GM23338 (cell line): ENCODE data around the gene AOPEP. TPM values are rescaled to one million over a fixed set of nuclear protein-coding genes. Genes with fewer than 3 reads are reported as not detected.

Experiments
- ATAC-seq: fragments of 200-7000 bp; cut with Tn5 transposase; 3 replicates; pipeline ENCODE4 v1.9.1; 2020
- DNase-seq: peaks from one replicate; pipeline ENCODE4 v3.0.0-alpha.2; 2015; ENCODE audit warnings: low spot score
- H2AFZ ChIP-seq: fragments of 200-600 bp; sonication (generic); 2 replicates; pipeline ENCODE4 v1.8.0; 2016; ENCODE audit warnings: antibody characterized with exemption, mild to moderate bottlenecking, moderate library complexity
- H3F3A ChIP-seq: fragments of 200-600 bp; sonication (generic); replicated peaks from 2 replicates; pipeline ENCODE4 v1.8.0; 2017; ENCODE audit warnings: antibody characterized with exemption, mixed run types, low read depth
- H3K27ac ChIP-seq: fragments of 200-600 bp; sonication (generic); 2 replicates; pipeline ENCODE4 v1.6.1; 2016; ENCODE audit warnings: low read depth
- H3K27me3 ChIP-seq: fragments of 200-600 bp; sonication (generic); 2 replicates; pipeline ENCODE4 v1.8.0; 2016; ENCODE audit warnings: mild to moderate bottlenecking, mixed run types, moderate library complexity; ENCODE audit not compliant: insufficient read depth
- H3K36me3 ChIP-seq: fragments of 200-600 bp; sonication (generic); 2 replicates; pipeline ENCODE4 v1.8.0; 2016; ENCODE audit warnings: mild to moderate bottlenecking; ENCODE audit not compliant: insufficient read depth
- H3K4me1 ChIP-seq: fragments of 200-600 bp; sonication (generic); 2 replicates; pipeline ENCODE4 v1.8.0; 2016; ENCODE audit warnings: mild to moderate bottlenecking, moderate library complexity; ENCODE audit not compliant: insufficient read depth
- H3K4me2 ChIP-seq: fragments of 200-600 bp; sonication (generic); 2 replicates; pipeline ENCODE4 v1.7.1; 2017; ENCODE audit warnings: mixed run types
- H3K4me3 ChIP-seq: fragments of 200-600 bp; sonication (generic); 2 replicates; pipeline ENCODE4 v1.6.1; 2016; ENCODE audit warnings: mixed run types
- H3K79me2 ChIP-seq: fragments of 200-600 bp; sonication (generic); replicated peaks from 2 replicates; pipeline ENCODE4 v1.8.0; 2017; ENCODE audit warnings: mild to moderate bottlenecking; ENCODE audit not compliant: insufficient read depth
- H3K9me2 ChIP-seq: fragments of 200-600 bp; sonication (generic); 2 replicates; pipeline ENCODE4 v1.8.0; 2017; ENCODE audit not compliant: insufficient read depth
- H4K20me1 ChIP-seq: fragments of 200-600 bp; sonication (generic); replicated peaks from 2 replicates; pipeline ENCODE4 v1.8.0; 2017; ENCODE audit warnings: mild to moderate bottlenecking; ENCODE audit not compliant: insufficient read depth
- H3K27ac Mint-ChIP-seq: 2 replicates; pipeline ENCODE4 v1.8.0; 2020; ENCODE audit warnings: inconsistent platforms, mild to moderate bottlenecking, moderate library complexity, mixed read lengths
- H3K27me3 Mint-ChIP-seq: 3 replicates; pipeline ENCODE4 v1.8.0; 2022; ENCODE audit warnings: low read depth, mild to moderate bottlenecking, moderate library complexity, mixed read lengths, inconsistent platforms; ENCODE audit not compliant: insufficient read depth, poor library complexity
- H3K36me3 Mint-ChIP-seq: 3 replicates; pipeline ENCODE4 v1.8.0; 2021; ENCODE audit warnings: low read depth, mild to moderate bottlenecking, inconsistent platforms, moderate library complexity, mixed read lengths
- H3K4me1 Mint-ChIP-seq: 3 replicates; pipeline ENCODE4 v1.8.0; 2020; ENCODE audit warnings: mild to moderate bottlenecking, inconsistent platforms, mixed read lengths
- H3K4me3 Mint-ChIP-seq: 3 replicates; pipeline ENCODE4 v1.8.0; 2021; ENCODE audit warnings: moderate library complexity, mild to moderate bottlenecking, inconsistent platforms, mixed read lengths
- H3K9me3 Mint-ChIP-seq: 3 replicates; pipeline ENCODE4 v1.8.0; 2020; ENCODE audit warnings: moderate library complexity, mild to moderate bottlenecking, inconsistent platforms, mixed read lengths
- CREB1 ChIP-seq: fragments of 250-450 bp; sonication (Bioruptor Pico); IDR thresholded peaks from 2 replicates; pipeline ENCODE4 v1.5.0; 2020; ENCODE audit warnings: low read depth, mild to moderate bottlenecking, moderate library complexity
- ETS1 ChIP-seq: IDR thresholded peaks from 2 replicates; pipeline ENCODE4 v1.6.1; 2016; ENCODE audit warnings: antibody characterized with exemption
- EZH2 ChIP-seq: fragments of 200-600 bp; sonication (generic); IDR thresholded peaks from one replicate; pipeline ENCODE4 v1.8.0; 2017; ENCODE audit warnings: antibody characterized with exemption, mild to moderate bottlenecking, low read depth; ENCODE audit not compliant: unreplicated experiment
- EZH2phosphoT487 ChIP-seq: fragments of 200-600 bp; sonication (generic); IDR thresholded peaks from one replicate; pipeline ENCODE4 v1.8.1; 2018; ENCODE audit warnings: antibody characterized with exemption; ENCODE audit not compliant: unreplicated experiment
- JUNB ChIP-seq: IDR thresholded peaks from one replicate; pipeline ENCODE4 v1.6.1; 2016; ENCODE audit warnings: antibody characterized with exemption; ENCODE audit not compliant: unreplicated experiment
- NANOG ChIP-seq: IDR thresholded peaks from 2 replicates; pipeline ENCODE4 v1.6.1; 2016; ENCODE audit warnings: antibody characterized with exemption, borderline replicate concordance
- POLR2AphosphoS5 ChIP-seq: IDR thresholded peaks from 2 replicates; pipeline ENCODE4 v1.6.1; 2016; ENCODE audit warnings: antibody characterized with exemption, low read depth
- REST ChIP-seq: IDR thresholded peaks from one replicate; pipeline ENCODE4 v1.6.1; 2018; ENCODE audit warnings: antibody characterized with exemption; ENCODE audit not compliant: unreplicated experiment
- STAT1 ChIP-seq: IDR thresholded peaks from one replicate; pipeline ENCODE4 v1.6.1; 2016; ENCODE audit warnings: antibody characterized with exemption; ENCODE audit not compliant: unreplicated experiment
- ZNF114 ChIP-seq: fragments of 250-450 bp; sonication (Bioruptor Pico); IDR thresholded peaks from 2 replicates; pipeline ENCODE4 v1.5.0; 2020; ENCODE audit warnings: mild to moderate bottlenecking, moderate library complexity
- ZNF331 ChIP-seq: fragments of 250-450 bp; sonication (Bioruptor Pico); IDR thresholded peaks from 2 replicates; pipeline ENCODE4 v1.5.0; 2020; ENCODE audit warnings: low read depth, mild to moderate bottlenecking, moderate library complexity
- ZNF462 ChIP-seq: fragments of 250-450 bp; sonication (Bioruptor Pico); IDR thresholded peaks from 2 replicates; pipeline ENCODE4 v1.5.0; 2020; ENCODE audit warnings: mild to moderate bottlenecking, moderate library complexity
- polyA plus RNA-seq: library from polyadenylated mRNA; unstranded; fragments of >200 nt; fragmentation: Nextera tagmentation; extraction: Ambion mirVana; gene quantifications from 2 replicates; pipeline ENCODE4 v1.2.1, GENCODE V29; 2016
- total RNA-seq: library from RNA; depleted of rRNA; stranded (reverse); fragments of >200 nt; shearing (Covaris generic); gene quantifications from 2 replicates; pipeline ENCODE4 v1.2.3, GENCODE V29; 2014
- TF ChIP-seq, protein P1 (sequence below), 2 experiments: fragments of 200-600 bp in 1 of 2; sonication (generic) in 1 of 2; conservative IDR thresholded peaks; 2 replicates each; pipeline versions ENCODE4 v1.5.1 to v1.6.1; 2016 to 2017; ENCODE audit warnings: antibody characterized with exemption in 2 of 2, low read depth in 2 of 2, mild to moderate bottlenecking in 2 of 2, moderate library complexity in 1 of 2

AOPEP gene
- total and polyA plus RNA-seq, 2 experiments from 2014 or later: 7.0 to 16.5 TPM

- Histone ChIP-seq H3F3A (no peaks in the 10 kb centered on the region), H4K20me1 (no peaks in the 10 kb centered on the region), H3K79me2 (no peaks in the 10 kb centered on the region), H2AFZ (no peak overlapping the region), H3K4me1 (0 out of 2 replicates have a peak, but pooled peaks cover 4% of the 10 kb centered on the region), H3K4me2 (no peak overlapping the region), H3K9me2 (no peaks in the 10 kb centered on the region; the same call in 1 of the 2 replicates), H3K36me3 (no peaks in the 10 kb centered on the region), H3K27ac (no peak overlapping the region), H3K27me3 (no peaks in the 10 kb centered on the region), H3K4me3 (no peak overlapping the region)
- DNase-seq (no peak), ATAC-seq (no peak)
- Mint-ChIP-seq H3K27me3 (no peaks in the 10 kb centered on the region), H3K27ac (no peak overlapping the region), H3K9me3 (no peaks in the 10 kb centered on the region), H3K4me3 (no peak overlapping the region), H3K36me3 (no peaks in the 10 kb centered on the region), H3K4me1 (peaks cover 17% of the 10 kb centered on the region; the same call in 2 of the 3 replicates)
- TF ChIP-seq STAT1 (no peak), EZH2 (no peak), REST (no peak), JUNB (no peak), NANOG (no peak), ZNF462 (CRISPR knock-in tag) (no peak), ETS1 (no peak), EZH2phosphoT487 (no peak), ZNF114 (CRISPR knock-in tag) (no peak), ZNF331 (no peak), CREB1 (no peak), POLR2AphosphoS5 (no peak)
- TF ChIP-seq, protein P1, sequence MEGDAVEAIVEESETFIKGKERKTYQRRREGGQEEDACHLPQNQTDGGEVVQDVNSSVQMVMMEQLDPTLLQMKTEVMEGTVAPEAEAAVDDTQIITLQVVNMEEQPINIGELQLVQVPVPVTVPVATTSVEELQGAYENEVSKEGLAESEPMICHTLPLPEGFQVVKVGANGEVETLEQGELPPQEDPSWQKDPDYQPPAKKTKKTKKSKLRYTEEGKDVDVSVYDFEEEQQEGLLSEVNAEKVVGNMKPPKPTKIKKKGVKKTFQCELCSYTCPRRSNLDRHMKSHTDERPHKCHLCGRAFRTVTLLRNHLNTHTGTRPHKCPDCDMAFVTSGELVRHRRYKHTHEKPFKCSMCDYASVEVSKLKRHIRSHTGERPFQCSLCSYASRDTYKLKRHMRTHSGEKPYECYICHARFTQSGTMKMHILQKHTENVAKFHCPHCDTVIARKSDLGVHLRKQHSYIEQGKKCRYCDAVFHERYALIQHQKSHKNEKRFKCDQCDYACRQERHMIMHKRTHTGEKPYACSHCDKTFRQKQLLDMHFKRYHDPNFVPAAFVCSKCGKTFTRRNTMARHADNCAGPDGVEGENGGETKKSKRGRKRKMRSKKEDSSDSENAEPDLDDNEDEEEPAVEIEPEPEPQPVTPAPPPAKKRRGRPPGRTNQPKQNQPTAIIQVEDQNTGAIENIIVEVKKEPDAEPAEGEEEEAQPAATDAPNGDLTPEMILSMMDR (conservative IDR thresholded peaks at IDR 0.05; ENCODE audit: low read depth in 2 of 2): no peak
These were observed 147.8 kb downstream of the AOPEP start for GRCh38 chr9:94874316-94874715.
